PFSK-1 (cell line): ENCODE results near the gene LRBA.

Source experiments
- FOXP2 ChIP-seq: optimal IDR thresholded peaks from 2 replicates; pipeline ENCODE3; 2011; ENCODE audit warnings: borderline replicate concordance, control low read depth, inconsistent platforms; ENCODE audit not compliant: insufficient read depth; ENCODE audit errors: extremely low read length, extremely low read depth
- POLR2AphosphoS5 ChIP-seq: IDR thresholded peaks from 2 replicates; pipeline ENCODE4 v1.6.1; 2012; ENCODE audit warnings: low read depth, mild to moderate bottlenecking, control low read depth, low read length, moderate library complexity
- REST ChIP-seq, 2 experiments: IDR thresholded peaks; 2 replicates each; pipeline versions ENCODE4 v1.6.1 to v1.8.0; 2011 to 2012; ENCODE audit warnings: low read depth in 2 of 2, low read length in 2 of 2, control low read depth in 1 of 2, inconsistent platforms in 1 of 2, mild to moderate bottlenecking in 1 of 2, moderate library complexity in 1 of 2; ENCODE audit not compliant: insufficient read depth in 1 of 2
- SIN3A ChIP-seq: IDR thresholded peaks from 2 replicates; pipeline ENCODE4 v1.6.1; 2012; ENCODE audit warnings: mild to moderate bottlenecking, low read length, moderate library complexity, borderline replicate concordance; ENCODE audit not compliant: insufficient read depth
- TAF1 ChIP-seq: IDR thresholded peaks from 2 replicates; pipeline ENCODE4 v1.6.1; 2012; ENCODE audit warnings: low read length, control low read depth, borderline replicate concordance; ENCODE audit not compliant: insufficient read depth

Gene LRBA

GRCh38 chr4:150782311-150782710 is 232.8 kb downstream of the LRBA start:
- TF ChIP-seq SIN3A = no peak
- no peak for TF ChIP-seq FOXP2

- TF ChIP-seq REST (IDR thresholded peaks at IDR 0.05; ENCODE audit: insufficient read depth in 1 of 2, low read depth in 2 of 2, low read length in 2 of 2) (no peak), FOXP2 (no peak), POLR2AphosphoS5 (no peak), TAF1 (no peak), SIN3A (no peak)
Observed at GRCh38 chr4:150781191-150781590, 233.9 kb downstream of the LRBA start.

GRCh38 chr4:150779707-150780106 is 235.4 kb downstream of the LRBA start:
- TF ChIP-seq TAF1 = no peak
- TF ChIP-seq POLR2AphosphoS5 = no peak
- no peak for TF ChIP-seq SIN3A

GRCh38 chr4:150773729-150774449 is 241.2 kb downstream of the LRBA start:
- TF ChIP-seq POLR2AphosphoS5 = no peak
- TF ChIP-seq SIN3A = no peak
- TF ChIP-seq FOXP2 = no peak
- TF ChIP-seq REST (IDR thresholded peaks at IDR 0.05; ENCODE audit: insufficient read depth in 1 of 2, low read depth in 2 of 2, low read length in 2 of 2) = no peak
- no peak for TF ChIP-seq TAF1

DNA sequence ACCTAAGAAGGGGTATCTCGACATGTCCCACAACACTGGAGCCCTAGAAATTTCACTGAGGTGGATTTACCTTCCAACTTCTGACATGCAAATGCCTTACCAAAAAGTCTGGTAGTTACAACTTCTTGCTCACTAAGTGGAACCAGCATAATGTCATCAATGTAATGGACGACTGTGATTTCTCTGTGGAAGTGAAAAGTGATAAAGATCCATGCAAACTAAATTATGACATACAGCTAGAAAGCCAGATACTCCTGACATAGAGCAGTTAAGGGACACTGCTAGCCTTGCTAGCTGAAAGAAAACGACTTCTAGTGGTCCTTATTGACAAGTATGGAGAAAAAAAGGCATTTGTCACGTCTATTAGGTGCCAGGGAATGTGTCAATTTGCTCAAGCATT is 242.1 kb downstream of the LRBA start:
- TF ChIP-seq FOXP2 (no peak), REST (IDR thresholded peaks at IDR 0.05; ENCODE audit: insufficient read depth in 1 of 2, low read depth in 2 of 2, low read length in 2 of 2) (no peak), POLR2AphosphoS5 (no peak), SIN3A (no peak), TAF1 (no peak)

DNA sequence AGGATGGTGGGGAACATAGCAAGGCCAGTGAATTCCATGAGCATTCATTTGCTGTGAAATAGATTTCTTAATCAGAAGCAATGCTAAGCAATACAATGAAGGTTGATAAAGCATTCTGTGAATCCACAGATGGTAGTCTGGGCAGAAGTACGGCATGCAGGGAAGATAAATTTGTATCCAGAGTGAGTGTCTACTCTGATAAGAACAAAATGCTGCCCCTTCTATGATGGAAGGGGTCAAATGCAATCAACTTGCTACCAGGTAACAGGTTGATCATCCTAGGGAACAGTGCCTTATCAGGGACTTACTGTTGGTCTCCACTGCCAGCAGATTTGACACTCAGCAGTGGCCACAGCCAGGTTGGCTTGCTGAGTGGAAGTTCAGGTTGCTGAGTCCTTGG is 243.7 kb downstream of the LRBA start:
- TF ChIP-seq SIN3A (no peak), TAF1 (no peak), REST (IDR thresholded peaks at IDR 0.05; ENCODE audit: insufficient read depth in 1 of 2, low read depth in 2 of 2, low read length in 2 of 2) (no peak), POLR2AphosphoS5 (no peak), FOXP2 (no peak)
